ENCODE data around the gene SYDE2. TPM values are rescaled to one million over a fixed set of nuclear protein-coding genes. Genes with fewer than 3 reads are reported as not detected.

The SYDE2 gene
- total and polyA plus RNA-seq, 2 experiments from 2014 or later: 5.8 to 20.1 TPM

DNA sequence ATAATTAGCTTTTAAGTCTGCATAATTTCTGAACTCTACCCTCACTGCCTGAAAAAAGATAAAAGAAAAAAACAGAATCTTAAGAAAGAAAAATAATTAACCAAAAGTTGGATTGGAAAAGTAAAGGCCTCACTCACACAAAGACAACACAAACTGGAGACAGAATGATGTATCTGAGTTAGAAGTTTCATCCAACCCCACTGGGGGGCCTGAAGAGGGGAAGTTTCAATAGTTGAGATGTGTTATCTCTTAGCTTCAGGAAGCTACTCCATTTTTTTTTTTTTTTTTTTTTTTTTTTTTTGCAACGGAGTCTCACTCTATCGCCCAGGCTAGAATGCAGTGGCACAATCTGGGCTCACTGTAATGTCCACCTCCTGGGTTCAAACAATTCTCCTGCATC, 19.9 kb downstream of the SYDE2 start (continued):
- TF ChIP-seq, protein P1, sequence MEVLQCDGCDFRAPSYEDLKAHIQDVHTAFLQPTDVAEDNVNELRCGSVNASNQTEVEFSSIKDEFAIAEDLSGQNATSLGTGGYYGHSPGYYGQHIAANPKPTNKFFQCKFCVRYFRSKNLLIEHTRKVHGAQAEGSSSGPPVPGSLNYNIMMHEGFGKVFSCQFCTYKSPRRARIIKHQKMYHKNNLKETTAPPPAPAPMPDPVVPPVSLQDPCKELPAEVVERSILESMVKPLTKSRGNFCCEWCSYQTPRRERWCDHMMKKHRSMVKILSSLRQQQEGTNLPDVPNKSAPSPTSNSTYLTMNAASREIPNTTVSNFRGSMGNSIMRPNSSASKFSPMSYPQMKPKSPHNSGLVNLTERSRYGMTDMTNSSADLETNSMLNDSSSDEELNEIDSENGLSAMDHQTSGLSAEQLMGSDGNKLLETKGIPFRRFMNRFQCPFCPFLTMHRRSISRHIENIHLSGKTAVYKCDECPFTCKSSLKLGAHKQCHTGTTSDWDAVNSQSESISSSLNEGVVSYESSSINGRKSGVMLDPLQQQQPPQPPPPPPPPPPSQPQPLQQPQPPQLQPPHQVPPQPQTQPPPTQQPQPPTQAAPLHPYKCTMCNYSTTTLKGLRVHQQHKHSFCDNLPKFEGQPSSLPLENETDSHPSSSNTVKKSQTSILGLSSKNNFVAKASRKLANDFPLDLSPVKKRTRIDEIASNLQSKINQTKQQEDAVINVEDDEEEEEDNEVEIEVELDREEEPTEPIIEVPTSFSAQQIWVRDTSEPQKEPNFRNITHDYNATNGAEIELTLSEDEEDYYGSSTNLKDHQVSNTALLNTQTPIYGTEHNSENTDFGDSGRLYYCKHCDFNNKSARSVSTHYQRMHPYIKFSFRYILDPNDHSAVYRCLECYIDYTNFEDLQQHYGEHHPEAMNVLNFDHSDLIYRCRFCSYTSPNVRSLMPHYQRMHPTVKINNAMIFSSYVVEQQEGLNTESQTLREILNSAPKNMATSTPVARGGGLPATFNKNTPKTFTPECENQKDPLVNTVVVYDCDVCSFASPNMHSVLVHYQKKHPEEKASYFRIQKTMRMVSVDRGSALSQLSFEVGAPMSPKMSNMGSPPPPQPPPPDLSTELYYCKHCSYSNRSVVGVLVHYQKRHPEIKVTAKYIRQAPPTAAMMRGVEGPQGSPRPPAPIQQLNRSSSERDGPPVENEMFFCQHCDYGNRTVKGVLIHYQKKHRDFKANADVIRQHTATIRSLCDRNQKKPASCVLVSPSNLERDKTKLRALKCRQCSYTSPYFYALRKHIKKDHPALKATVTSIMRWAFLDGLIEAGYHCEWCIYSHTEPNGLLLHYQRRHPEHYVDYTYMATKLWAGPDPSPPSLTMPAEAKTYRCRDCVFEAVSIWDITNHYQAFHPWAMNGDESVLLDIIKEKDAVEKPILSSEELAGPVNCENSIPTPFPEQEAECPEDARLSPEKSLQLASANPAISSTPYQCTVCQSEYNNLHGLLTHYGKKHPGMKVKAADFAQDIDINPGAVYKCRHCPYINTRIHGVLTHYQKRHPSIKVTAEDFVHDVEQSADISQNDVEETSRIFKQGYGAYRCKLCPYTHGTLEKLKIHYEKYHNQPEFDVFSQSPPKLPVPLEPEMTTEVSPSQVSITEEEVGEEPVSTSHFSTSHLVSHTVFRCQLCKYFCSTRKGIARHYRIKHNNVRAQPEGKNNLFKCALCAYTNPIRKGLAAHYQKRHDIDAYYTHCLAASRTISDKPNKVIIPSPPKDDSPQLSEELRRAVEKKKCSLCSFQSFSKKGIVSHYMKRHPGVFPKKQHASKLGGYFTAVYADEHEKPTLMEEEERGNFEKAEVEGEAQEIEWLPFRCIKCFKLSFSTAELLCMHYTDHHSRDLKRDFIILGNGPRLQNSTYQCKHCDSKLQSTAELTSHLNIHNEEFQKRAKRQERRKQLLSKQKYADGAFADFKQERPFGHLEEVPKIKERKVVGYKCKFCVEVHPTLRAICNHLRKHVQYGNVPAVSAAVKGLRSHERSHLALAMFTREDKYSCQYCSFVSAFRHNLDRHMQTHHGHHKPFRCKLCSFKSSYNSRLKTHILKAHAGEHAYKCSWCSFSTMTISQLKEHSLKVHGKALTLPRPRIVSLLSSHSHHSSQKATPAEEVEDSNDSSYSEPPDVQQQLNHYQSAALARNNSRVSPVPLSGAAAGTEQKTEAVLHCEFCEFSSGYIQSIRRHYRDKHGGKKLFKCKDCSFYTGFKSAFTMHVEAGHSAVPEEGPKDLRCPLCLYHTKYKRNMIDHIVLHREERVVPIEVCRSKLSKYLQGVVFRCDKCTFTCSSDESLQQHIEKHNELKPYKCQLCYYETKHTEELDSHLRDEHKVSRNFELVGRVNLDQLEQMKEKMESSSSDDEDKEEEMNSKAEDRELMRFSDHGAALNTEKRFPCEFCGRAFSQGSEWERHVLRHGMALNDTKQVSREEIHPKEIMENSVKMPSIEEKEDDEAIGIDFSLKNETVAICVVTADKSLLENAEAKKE (CRISPR knock-in tag; IDR thresholded peaks at IDR 0.05): no peak
- TF ChIP-seq STAT1 (IDR thresholded peaks at IDR 0.05; ENCODE audit: unreplicated experiment): no peak
- TF ChIP-seq, protein P2, sequence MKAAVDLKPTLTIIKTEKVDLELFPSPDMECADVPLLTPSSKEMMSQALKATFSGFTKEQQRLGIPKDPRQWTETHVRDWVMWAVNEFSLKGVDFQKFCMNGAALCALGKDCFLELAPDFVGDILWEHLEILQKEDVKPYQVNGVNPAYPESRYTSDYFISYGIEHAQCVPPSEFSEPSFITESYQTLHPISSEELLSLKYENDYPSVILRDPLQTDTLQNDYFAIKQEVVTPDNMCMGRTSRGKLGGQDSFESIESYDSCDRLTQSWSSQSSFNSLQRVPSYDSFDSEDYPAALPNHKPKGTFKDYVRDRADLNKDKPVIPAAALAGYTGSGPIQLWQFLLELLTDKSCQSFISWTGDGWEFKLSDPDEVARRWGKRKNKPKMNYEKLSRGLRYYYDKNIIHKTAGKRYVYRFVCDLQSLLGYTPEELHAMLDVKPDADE (IDR thresholded peaks at IDR 0.05): no peak
- TF ChIP-seq ZNF331 (CRISPR knock-in tag; IDR thresholded peaks at IDR 0.05; ENCODE audit: low read depth): no peak
- no peak for TF ChIP-seq POLR2AphosphoS5 (IDR thresholded peaks at IDR 0.05; ENCODE audit: low read depth)
- TF ChIP-seq, protein P3, sequence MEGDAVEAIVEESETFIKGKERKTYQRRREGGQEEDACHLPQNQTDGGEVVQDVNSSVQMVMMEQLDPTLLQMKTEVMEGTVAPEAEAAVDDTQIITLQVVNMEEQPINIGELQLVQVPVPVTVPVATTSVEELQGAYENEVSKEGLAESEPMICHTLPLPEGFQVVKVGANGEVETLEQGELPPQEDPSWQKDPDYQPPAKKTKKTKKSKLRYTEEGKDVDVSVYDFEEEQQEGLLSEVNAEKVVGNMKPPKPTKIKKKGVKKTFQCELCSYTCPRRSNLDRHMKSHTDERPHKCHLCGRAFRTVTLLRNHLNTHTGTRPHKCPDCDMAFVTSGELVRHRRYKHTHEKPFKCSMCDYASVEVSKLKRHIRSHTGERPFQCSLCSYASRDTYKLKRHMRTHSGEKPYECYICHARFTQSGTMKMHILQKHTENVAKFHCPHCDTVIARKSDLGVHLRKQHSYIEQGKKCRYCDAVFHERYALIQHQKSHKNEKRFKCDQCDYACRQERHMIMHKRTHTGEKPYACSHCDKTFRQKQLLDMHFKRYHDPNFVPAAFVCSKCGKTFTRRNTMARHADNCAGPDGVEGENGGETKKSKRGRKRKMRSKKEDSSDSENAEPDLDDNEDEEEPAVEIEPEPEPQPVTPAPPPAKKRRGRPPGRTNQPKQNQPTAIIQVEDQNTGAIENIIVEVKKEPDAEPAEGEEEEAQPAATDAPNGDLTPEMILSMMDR (conservative IDR thresholded peaks at IDR 0.05; ENCODE audit: low read depth in 2 of 2): no peak

DNA sequence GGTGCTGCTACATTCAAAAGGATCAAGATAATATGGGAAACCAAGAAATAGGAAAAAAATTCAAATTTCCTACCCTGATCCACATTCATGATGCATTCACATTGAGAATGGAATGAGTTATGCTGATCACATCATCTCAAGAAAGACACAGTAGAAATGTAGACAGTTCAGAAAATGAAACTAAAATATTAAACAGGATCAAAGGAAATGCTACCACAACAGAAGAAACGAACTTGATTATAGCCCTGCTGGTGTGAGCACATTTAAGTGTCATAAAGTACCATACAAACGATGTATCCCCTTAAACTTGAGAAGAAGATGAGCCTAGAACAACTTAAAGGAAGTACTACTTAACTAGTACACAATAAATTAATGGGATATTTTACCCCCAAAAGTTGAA, 21.3 kb downstream of the SYDE2 start:
- Histone ChIP-seq H2AFZ (no peak overlapping the region), H3K4me2 (no peak overlapping the region), H3K9me2 (ENCODE audit: insufficient read depth) (no peaks in the 10 kb centered on the region), H3K79me2 (replicated peaks; ENCODE audit: insufficient read depth) (peaks cover 12% of the 10 kb centered on the region; the same call in 1 of the 2 replicates), H3K27me3 (ENCODE audit: insufficient read depth) (no peaks in the 10 kb centered on the region), H3F3A (replicated peaks; ENCODE audit: low read depth) (no peaks in the 10 kb centered on the region), H3K27ac (ENCODE audit: low read depth) (no peak overlapping the region), H3K36me3 (ENCODE audit: insufficient read depth) (no peaks in the 10 kb centered on the region), H3K4me1 (ENCODE audit: insufficient read depth) (no peaks in the 10 kb centered on the region), H3K4me3 (no peak overlapping the region), H4K20me1 (replicated peaks; ENCODE audit: insufficient read depth) (no peaks in the 10 kb centered on the region)
- Mint-ChIP-seq H3K36me3 (ENCODE audit: low read depth) (peaks cover 5% of the 10 kb centered on the region; the same call in 2 of the 3 replicates), H3K9me3 (no peaks in the 10 kb centered on the region), H3K4me1 (no peaks in the 10 kb centered on the region), H3K27ac (no peak overlapping the region), H3K4me3 (no peak overlapping the region), H3K27me3 (ENCODE audit: insufficient read depth, low read depth, poor library complexity) (no peaks in the 10 kb centered on the region)
- DNase-seq (ENCODE audit: low spot score) (no peak), ATAC-seq (no peak)
- TF ChIP-seq STAT1 (IDR thresholded peaks at IDR 0.05; ENCODE audit: unreplicated experiment): no peak
- TF ChIP-seq EZH2phosphoT487 (IDR thresholded peaks at IDR 0.05; ENCODE audit: unreplicated experiment): no peak
- TF ChIP-seq EZH2 (IDR thresholded peaks at IDR 0.05; ENCODE audit: low read depth, unreplicated experiment): no peak
- TF ChIP-seq, protein P3 (conservative IDR thresholded peaks at IDR 0.05; ENCODE audit: low read depth in 2 of 2): no peak
- TF ChIP-seq ZNF114 (CRISPR knock-in tag; IDR thresholded peaks at IDR 0.05): no peak
- TF ChIP-seq JUNB (IDR thresholded peaks at IDR 0.05; ENCODE audit: unreplicated experiment): no peak
- no peak for TF ChIP-seq POLR2AphosphoS5 (IDR thresholded peaks at IDR 0.05; ENCODE audit: low read depth)

Measured in GM23338 (cell line).